GM21717 (cell line): Measurements from ENCODE around the gene PARD6B.
"Not testable (repeated sequence)": the region's sequence is repeated elsewhere in the genome, so short reads cannot be mapped to it uniquely, and the experiment has no call there.

ENCODE experiments used
- ATAC-seq: cut with Tn5 transposase; IDR thresholded peaks from one replicate; pipeline ENCODE4 v1.9.1; 2021; ENCODE audit warnings: mild to moderate bottlenecking, moderate library complexity; ENCODE audit not compliant: unreplicated experiment

Gene PARD6B

DNA sequence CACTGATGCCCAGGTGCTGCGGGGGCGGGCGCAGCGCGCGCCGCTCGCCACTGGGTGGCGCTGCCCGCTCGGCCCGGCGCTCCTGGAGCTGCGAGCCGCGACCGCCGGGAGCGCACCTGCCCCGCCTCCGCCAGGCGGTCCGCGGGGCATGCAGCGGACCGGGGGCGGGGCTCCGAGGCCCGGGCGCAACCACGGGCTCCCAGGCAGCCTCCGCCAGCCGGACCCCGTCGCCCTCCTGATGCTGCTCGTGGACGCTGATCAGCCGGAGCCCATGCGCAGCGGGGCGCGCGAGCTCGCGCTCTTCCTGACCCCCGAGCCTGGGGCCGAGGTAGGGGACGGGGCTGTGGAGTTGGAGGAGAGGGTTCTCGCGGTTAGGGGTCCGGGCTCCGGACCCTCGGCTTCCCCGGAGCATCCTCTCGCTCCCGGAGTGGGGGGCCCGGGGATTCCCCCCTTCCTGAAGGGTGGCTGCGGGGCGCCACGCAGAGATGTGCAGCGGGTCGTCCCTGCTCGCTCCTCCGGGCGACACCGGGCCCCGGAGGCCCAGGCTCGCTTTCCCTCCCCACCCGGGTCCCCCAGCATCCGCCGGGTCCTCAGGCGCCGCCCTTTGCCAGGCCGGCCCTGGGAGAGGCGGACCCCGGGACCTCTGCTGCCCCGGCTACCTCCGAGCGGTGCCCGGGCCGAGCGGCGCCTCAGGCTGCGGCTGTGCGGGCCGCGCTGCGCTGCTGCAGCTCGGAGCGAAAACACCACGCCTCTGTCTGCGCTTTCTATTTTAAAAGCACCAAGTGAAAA is 63.7 kb downstream of the PARD6B start, which contains the start of gene BCAS4:
Gene BCAS4, plus strand, starts transcription at position 216 of the 789 bp plus-strand sequence. Its CDS starts 23 bp downstream, at position 239.
- ATAC-seq: peak; percentile 69

DNA sequence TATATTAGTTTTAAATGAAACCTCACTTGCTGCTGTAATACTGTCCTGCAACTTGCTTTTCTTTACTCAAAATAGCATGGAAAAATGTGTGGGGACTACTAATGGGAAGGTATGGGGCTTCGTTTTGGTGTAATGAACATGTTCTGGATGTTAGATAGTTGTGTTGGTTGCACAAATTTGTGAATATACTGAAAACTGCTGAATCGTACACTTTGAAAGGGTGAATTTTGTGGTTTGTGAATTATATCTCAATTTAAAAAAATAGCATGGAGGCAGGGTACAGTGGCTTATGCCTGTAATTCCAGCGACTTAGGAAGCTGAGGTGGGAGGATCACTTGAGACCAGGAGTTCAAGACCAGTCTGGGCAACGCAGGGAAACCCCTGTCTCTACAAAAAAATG is 65.8 kb downstream of the PARD6B start:
- ATAC-seq: no peak

- no peak for ATAC-seq
These were observed 67.3 kb downstream of the PARD6B start for GRCh38 chr20:50798650-50799049.

- ATAC-seq: no peak
These were observed 68.0 kb downstream of the PARD6B start for GRCh38 chr20:50799176-50799889.

DNA sequence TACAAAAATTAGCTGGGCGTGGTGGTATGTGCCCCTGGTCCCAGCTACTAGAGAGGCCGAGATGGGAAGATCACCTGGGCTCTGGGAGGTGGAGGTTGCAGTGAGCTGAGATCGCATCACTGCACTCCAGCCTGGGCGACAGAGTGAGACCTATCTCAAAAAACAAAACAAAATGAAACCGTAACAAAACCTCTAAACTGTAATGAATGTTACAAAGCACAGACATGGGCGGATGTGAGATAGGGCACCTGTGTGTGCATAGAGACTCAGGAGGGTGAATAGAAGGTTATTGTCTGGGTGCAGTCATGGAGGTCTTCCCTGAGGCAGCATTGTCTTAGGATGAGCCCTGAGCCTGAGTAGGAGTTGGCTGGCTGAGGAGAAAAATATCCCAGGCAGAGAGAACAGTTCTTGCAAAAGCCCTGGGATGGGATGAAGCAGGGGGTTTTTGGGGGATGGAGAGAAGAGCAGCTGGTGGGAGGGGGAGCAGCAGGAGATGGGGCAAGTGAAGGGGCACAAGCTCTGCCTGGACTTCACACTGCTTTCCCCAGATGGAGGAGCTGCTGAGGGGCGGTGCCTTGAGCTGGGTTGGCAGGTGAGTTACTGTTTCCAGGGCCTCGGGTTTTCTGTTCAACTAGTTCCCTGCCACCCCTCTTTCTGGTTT is 68.6 kb downstream of the PARD6B start:
- ATAC-seq: peak; percentile 34

- ATAC-seq: not testable (repeated sequence)
These were observed 69.8 kb downstream of the PARD6B start for GRCh38 chr20:50800986-50801746.

- no peak for ATAC-seq
These were observed 70.4 kb downstream of the PARD6B start for GRCh38 chr20:50801747-50802125.

DNA sequence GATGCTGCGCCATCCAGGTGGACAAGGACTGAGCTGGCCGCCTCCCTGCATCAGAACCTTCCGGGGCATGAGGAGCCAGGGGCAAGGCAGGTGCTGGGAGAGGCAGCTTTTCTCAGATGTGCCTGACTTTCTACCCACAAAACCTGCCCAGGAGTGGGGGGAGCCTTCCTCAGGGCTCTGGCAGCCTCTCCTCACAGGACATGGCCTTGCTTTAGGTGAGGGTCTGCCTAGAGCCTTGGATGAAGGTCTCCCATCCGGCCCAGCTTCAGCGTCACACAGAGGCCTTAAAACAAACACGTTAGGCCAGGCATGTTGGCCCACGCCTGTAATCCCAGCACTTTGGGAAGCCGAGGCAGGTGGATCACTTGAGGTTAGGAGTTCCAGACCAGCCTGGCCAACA is 70.9 kb downstream of the PARD6B start:
- no peak for ATAC-seq

DNA sequence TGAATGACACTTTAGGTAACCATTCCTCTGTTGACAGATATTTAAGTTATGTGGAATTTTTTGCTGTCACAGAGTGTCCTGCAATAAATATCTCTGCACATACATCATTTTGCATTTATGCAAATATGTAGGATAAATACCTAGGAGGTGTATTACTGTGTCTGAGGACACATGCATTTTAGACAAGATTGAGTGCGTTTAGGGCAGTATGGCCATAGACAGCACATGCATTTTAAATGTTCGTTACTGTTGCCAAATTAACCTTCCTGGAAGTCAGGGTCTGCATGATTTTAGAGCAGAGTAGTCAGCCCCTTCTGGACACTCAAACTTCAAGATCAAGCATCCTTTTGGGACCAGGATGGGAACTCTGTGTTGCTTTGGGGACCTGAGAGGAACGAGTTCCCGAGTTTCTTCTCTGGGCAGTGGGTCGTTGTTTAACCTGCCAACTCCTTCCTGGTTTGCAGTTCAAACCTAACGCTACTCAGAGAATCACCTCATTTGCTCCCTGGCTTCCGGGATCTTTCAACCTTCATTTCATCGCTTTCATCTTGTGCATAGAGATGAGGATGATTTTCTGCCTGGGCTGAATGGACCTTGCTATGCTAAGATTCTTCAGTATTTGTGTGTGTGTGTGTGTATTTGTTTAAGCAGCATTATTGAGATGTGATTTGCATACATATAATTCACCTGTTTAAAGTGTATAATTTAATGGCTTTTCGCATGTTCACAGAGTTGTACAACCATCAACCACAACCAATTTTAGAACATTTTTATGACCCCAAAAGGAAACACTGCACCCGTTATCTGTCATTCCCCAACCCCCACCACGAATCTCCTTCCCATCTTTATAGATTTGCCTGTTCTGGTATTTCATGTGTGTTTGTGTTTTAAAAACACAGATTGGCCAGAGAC is 73.3 kb downstream of the PARD6B start:
- no peak for ATAC-seq

DNA sequence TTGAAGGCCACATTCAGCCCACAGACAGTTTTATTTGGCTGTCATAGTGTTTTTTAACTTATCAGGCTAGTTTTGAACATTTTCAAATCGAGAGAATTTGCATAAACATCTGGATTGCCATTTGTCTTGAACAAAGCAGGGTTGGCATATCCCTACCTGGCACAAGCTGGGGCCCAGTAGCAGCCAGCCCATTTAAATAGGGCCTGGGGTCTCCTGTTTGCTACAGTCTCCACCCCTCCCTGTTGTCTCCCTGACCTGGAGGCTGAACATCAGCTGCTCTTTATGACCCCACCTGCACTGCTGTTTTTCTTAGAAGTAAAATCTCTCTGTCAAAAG is 73.9 kb downstream of the PARD6B start:
- ATAC-seq: no peak

- no peak for ATAC-seq
These were observed 74.9 kb downstream of the PARD6B start for GRCh38 chr20:50806126-50806768.
